CD4-positive, alpha-beta T cell (primary cell): ENCODE data around the gene ZNF48. TPM values are rescaled to one million over a fixed set of nuclear protein-coding genes. Genes with fewer than 3 reads are reported as not detected.
A peak's percentile ranks its signal among the peaks of the same experiment; 100 is the strongest.

Source experiments
- ATAC-seq: fragments of 200-7000 bp; cut with Tn5 transposase; one replicate; pipeline ENCODE4 v1.10.0; 2022; ENCODE audit warnings: mild to moderate bottlenecking; ENCODE audit not compliant: poor library complexity
- CTCF ChIA-PET: fragments of 350-600 bp; sonication (Branson Sonifier 250); formaldehyde crosslinking; loops from one replicate; lab custom pipeline; 2021; ENCODE audit warnings: antibody characterized with exemption, inconsistent platforms; lab: Charles Lee
- POLR2A ChIA-PET: fragments of 350-600 bp; sonication (Branson Sonifier 250); formaldehyde crosslinking; loops from one replicate; lab custom pipeline; 2021; ENCODE audit warnings: antibody characterized with exemption, inconsistent platforms; lab: Charles Lee
- DNase-seq, 14 experiments: peaks; one replicate each; pipeline ENCODE4 v3.0.0-alpha.2; 2013 to 2020; ENCODE audit warnings: mixed read lengths in 2 of 14
- H3K27ac ChIP-seq, 2 donors: one replicate each; pipeline versions ENCODE4 v1.5.1 to v1.7.0; 2013; ENCODE audit warnings: low read length in 2 of 2, low read depth in 1 of 2, mild to moderate bottlenecking in 1 of 2
- H3K27me3 ChIP-seq, 2 experiments: 1 replicate in 1 of 2; 2 replicates in 1 of 2; pipeline versions ENCODE4 v1.6.1 to v1.7.0; 2013; ENCODE audit warnings: low read length in 2 of 2, control low read depth in 1 of 2, mild to moderate bottlenecking in 1 of 2, moderate library complexity in 1 of 2; ENCODE audit not compliant: insufficient read depth in 2 of 2, control insufficient read depth in 1 of 2
- H3K36me3 ChIP-seq: one replicate; pipeline ENCODE4 v1.6.1; 2013; ENCODE audit warnings: low read length, control low read depth; ENCODE audit not compliant: insufficient read depth
- H3K4me1 ChIP-seq: one replicate; pipeline ENCODE4 v1.6.1; 2013; ENCODE audit warnings: low read length, control low read depth; ENCODE audit not compliant: insufficient read depth
- H3K4me3 ChIP-seq: one replicate; pipeline ENCODE4 v1.5.1; 2013; ENCODE audit warnings: mild to moderate bottlenecking, low read length, moderate library complexity
- H3K9me3 ChIP-seq, 2 experiments: 1 replicate in 1 of 2; 2 replicates in 1 of 2; pipeline versions ENCODE4 v1.6.1 to v1.7.0; 2013; ENCODE audit warnings: low read length in 2 of 2, mild to moderate bottlenecking in 2 of 2, control low read depth in 1 of 2, moderate library complexity in 1 of 2; ENCODE audit not compliant: control insufficient read depth in 1 of 2, insufficient read depth in 1 of 2
- H3K27ac Mint-ChIP-seq: one replicate; pipeline ENCODE4 v1.8.0; 2020; ENCODE audit warnings: mixed read lengths
- H3K27me3 Mint-ChIP-seq: one replicate; pipeline ENCODE4 v1.8.0; 2021; ENCODE audit warnings: mixed read lengths
- H3K36me3 Mint-ChIP-seq: one replicate; pipeline ENCODE4 v1.8.0; 2021; ENCODE audit warnings: low read depth, mixed read lengths
- H3K4me1 Mint-ChIP-seq: one replicate; pipeline ENCODE4 v1.8.0; 2021; ENCODE audit warnings: low read depth, mixed read lengths
- H3K4me3 Mint-ChIP-seq: one replicate; pipeline ENCODE4 v1.8.0; 2020; ENCODE audit warnings: mild to moderate bottlenecking, mixed read lengths
- H3K9me3 Mint-ChIP-seq: one replicate; pipeline ENCODE4 v1.8.0; 2020; ENCODE audit warnings: mixed read lengths
- CTCF ChIP-seq: fragments of 200-600 bp; IDR thresholded peaks from one replicate; pipeline ENCODE4 v1.8.0; 2022; ENCODE audit warnings: antibody characterized with exemption, mild to moderate bottlenecking
- intact Hi-C, 2 experiments: fragments of 100-400 bp; cut with DNase I in 1 of 2; cut with micrococcal nuclease in 1 of 2; formaldehyde crosslinking; loops; one replicate each; pipeline versions ENCODE4 v1.15.1 to v1.9.0; 2023 to 2025; cut with DNase I, micrococcal nuclease
- total RNA-seq, 174 experiments: library from RNA in 2 of 174; stranded (reverse) in 2 of 174; gene quantifications; one replicate each; pipeline ENCODE4 v1.2.3 and lab custom pipeline; 2021 to 2026

Gene ZNF48
- total RNA-seq, 2 experiments from 2014 or later: 3.4 to 3.5 TPM

GRCh38 chr16:30438835-30439234, 43.6 kb downstream of the ZNF48 start:
- ChIA-PET CTCF (no interaction called here), POLR2A (no interaction called here)
- TF ChIP-seq CTCF: no peak
- Histone ChIP-seq H3K4me1 (peaks cover 18% of the 10 kb centered on the region), H3K27ac (no peak overlapping the region), H3K36me3 (peaks cover 8% of the 10 kb centered on the region), H3K27me3 (no peaks in the 10 kb centered on the region), H3K9me3 (no peaks in the 10 kb centered on the region), H3K4me3 (no peak overlapping the region)
- intact Hi-C loops: no loop called here
- Mint-ChIP-seq H3K36me3 (peaks cover 9% of the 10 kb centered on the region), H3K27me3 (no peaks in the 10 kb centered on the region), H3K27ac (no peak overlapping the region), H3K4me1 (peaks cover 20% of the 10 kb centered on the region), H3K9me3 (no peaks in the 10 kb centered on the region), H3K4me3 (no peak overlapping the region)
- no peak for DNase-seq
- ATAC-seq: no peak

GRCh38 chr16:30439720-30440348, 44.6 kb downstream of the ZNF48 start:
- no peak for TF ChIP-seq CTCF
- no peak for DNase-seq
- Histone ChIP-seq H3K9me3 (no peaks in the 10 kb centered on the region), H3K27me3 (no peaks in the 10 kb centered on the region), H3K4me3 (no peak overlapping the region), H3K36me3 (peaks cover 10% of the 10 kb centered on the region), H3K4me1 (peaks cover 19% of the 10 kb centered on the region), H3K27ac (no peak overlapping the region)
- no peaks in the 10 kb centered on the region for H3K27me3 Mint-ChIP-seq
- POLR2A ChIA-PET: interaction anchor here (0.6 to 0.9 kb wide), 2 partner anchors 10 to 20 kb away, joined by 3 to 5 read pairs; partner anchors contain the start of gene DCTPP1
- ATAC-seq: no peak
- H3K4me1 Mint-ChIP-seq: peaks cover 19% of the 10 kb centered on the region
- H3K27ac Mint-ChIP-seq: no peak overlapping the region
- CTCF ChIA-PET: interaction anchor here (1.2 kb wide), 1 partner anchor 10 kb away, joined by 4 read pairs; no protein-coding TSS in a partner anchor
- intact Hi-C loops: no loop called here
- H3K9me3 Mint-ChIP-seq: no peaks in the 10 kb centered on the region
- H3K4me3 Mint-ChIP-seq: no peak overlapping the region
- peaks cover 18% of the 10 kb centered on the region for H3K36me3 Mint-ChIP-seq

GRCh38 chr16:30443631-30444030, 48.4 kb downstream of the ZNF48 start:
- Mint-ChIP-seq H3K9me3 (no peaks in the 10 kb centered on the region), H3K27ac (peak overlapping the region; percentile 36), H3K27me3 (no peaks in the 10 kb centered on the region), H3K36me3 (peaks cover 26% of the 10 kb centered on the region), H3K4me1 (peaks cover 33% of the 10 kb centered on the region), H3K4me3 (peak overlapping the region; percentile 96)
- Histone ChIP-seq H3K4me3 (no peak overlapping the region), H3K27me3 (no peaks in the 10 kb centered on the region), H3K4me1 (peaks cover 28% of the 10 kb centered on the region), H3K9me3 (no peaks in the 10 kb centered on the region), H3K36me3 (peaks cover 10% of the 10 kb centered on the region), H3K27ac (no peak overlapping the region)
- ChIA-PET POLR2A (interaction anchor here (0.9 to 4.5 kb wide), 4 partner anchors 14 to 30 kb away, joined by 3 to 25 read pairs (median 12); partner anchors contain the start of genes DCTPP1 and ITGAL), CTCF (interaction anchor here (1.0 to 1.6 kb wide), 3 partner anchors 14 to 38 kb away, joined by 3 to 4 read pairs (median 3); partner anchors contain the start of gene DCTPP1)
- intact Hi-C loops: loop anchor here in 1 of 2 experiments (2.0 kb wide), 1 partner anchor 13 kb away; the partner anchor contains the start of gene DCTPP1
- ATAC-seq (no peak), DNase-seq (no peak)
- no peak for TF ChIP-seq CTCF
